B cell (primary cell): Measurements from ENCODE around the gene BTN3A1. TPM values are rescaled to one million over a fixed set of nuclear protein-coding genes. Genes with fewer than 3 reads are reported as not detected.
"Not testable (repeated sequence)": the region's sequence is repeated elsewhere in the genome, so short reads cannot be mapped to it uniquely, and the experiment has no call there.

Experiments
- ATAC-seq: fragments of 200-7000 bp; cut with Tn5 transposase; one replicate; pipeline ENCODE4 v1.10.0; 2021; ENCODE audit warnings: low read depth, mild to moderate bottlenecking, moderate number of reproducible peaks, moderate library complexity
- CTCF ChIA-PET: fragments of 350-600 bp; sonication (Branson Sonifier 250); formaldehyde crosslinking; loops from one replicate; lab custom pipeline; 2021; ENCODE audit warnings: antibody characterized with exemption, inconsistent platforms; lab: Charles Lee
- POLR2A ChIA-PET: fragments of 350-600 bp; sonication (Branson Sonifier 250); formaldehyde crosslinking; loops from one replicate; lab custom pipeline; 2021; ENCODE audit warnings: antibody characterized with exemption; lab: Charles Lee
- DNase-seq: peaks from one replicate; pipeline ENCODE4 v3.0.0; 2013
- H2AFZ ChIP-seq: 2 replicates; pipeline ENCODE4 v1.6.1; 2012; ENCODE audit warnings: mild to moderate bottlenecking, low read depth, low read length; ENCODE audit not compliant: insufficient read depth, poor library complexity, severe bottlenecking
- H3K27ac ChIP-seq, 2 donors: 1 replicate in 1 of 2; 2 replicates in 1 of 2; pipeline ENCODE4 v1.5.1; 2012 to 2013; ENCODE audit warnings: low read length in 2 of 2, mild to moderate bottlenecking in 2 of 2, moderate library complexity in 1 of 2
- H3K27me3 ChIP-seq, 4 experiments: fragments of 200-600 bp in 1 of 4; sonication (generic) in 1 of 4; replicated peaks in 1 of 4; 1 replicate in 2 of 4; 2 replicates in 2 of 4; pipeline versions ENCODE4 v1.6.1 to v1.7.0; 2013 to 2016; ENCODE audit warnings: low read length in 3 of 4, mild to moderate bottlenecking in 2 of 4, mixed read lengths in 1 of 4, moderate library complexity in 1 of 4; ENCODE audit not compliant: insufficient read depth in 4 of 4, control insufficient read depth in 3 of 4; ENCODE audit errors: control extremely low read depth in 1 of 4
- H3K36me3 ChIP-seq, 2 experiments: replicated peaks in 1 of 2; 1 replicate in 1 of 2; 2 replicates in 1 of 2; pipeline versions ENCODE4 v1.6.1 to v1.7.1; 2013; ENCODE audit warnings: low read length in 1 of 2; ENCODE audit not compliant: insufficient read depth in 2 of 2, control insufficient read depth in 1 of 2; ENCODE audit errors: control extremely low read depth in 1 of 2, extremely low read depth in 1 of 2
- H3K4me1 ChIP-seq, 2 donors: fragments of 200-600 bp in 1 of 2; sonication (generic) in 1 of 2; 1 replicate in 1 of 2; 2 replicates in 1 of 2; pipeline versions ENCODE4 v1.5.1 to v1.6.1; 2013 to 2017; ENCODE audit warnings: low read length in 2 of 2; ENCODE audit not compliant: control insufficient read depth in 2 of 2, insufficient read depth in 2 of 2
- H3K4me2 ChIP-seq: replicated peaks from 2 replicates; pipeline ENCODE3; 2012; ENCODE audit warnings: mild to moderate bottlenecking, low read depth, low read length; ENCODE audit not compliant: poor library complexity, severe bottlenecking
- H3K4me3 ChIP-seq, 5 experiments: fragments of 200-600 bp in 1 of 5; sonication (generic) in 1 of 5; 1 replicate in 3 of 5; 2 replicates in 2 of 5; pipeline versions ENCODE4 v1.5.1 to v1.7.0; 2011 to 2016; ENCODE audit warnings: low read length in 4 of 5, mild to moderate bottlenecking in 4 of 5, low read depth in 2 of 5, control low read depth in 1 of 5, moderate library complexity in 1 of 5; ENCODE audit not compliant: insufficient read depth in 1 of 5; ENCODE audit errors: control extremely low read depth in 1 of 5, extremely low read depth in 1 of 5
- H3K79me2 ChIP-seq: fragments of 200-600 bp; sonication (generic); one replicate; pipeline ENCODE4 v1.6.0; 2016; ENCODE audit warnings: low read length; ENCODE audit not compliant: control insufficient read depth, insufficient read depth
- H3K9ac ChIP-seq: fragments of 200-600 bp; sonication (generic); 2 replicates; pipeline ENCODE4 v1.6.1; 2017; ENCODE audit warnings: mild to moderate bottlenecking, low read length, moderate library complexity
- H3K9me3 ChIP-seq, 3 donors: one replicate each; pipeline versions ENCODE4 v1.6.1 to v1.7.1; 2013; ENCODE audit warnings: low read length in 2 of 3; ENCODE audit not compliant: control insufficient read depth in 2 of 3, insufficient read depth in 1 of 3; ENCODE audit errors: control extremely low read depth in 1 of 3
- H4K20me1 ChIP-seq: 2 replicates; pipeline ENCODE4 v1.6.0; 2012; ENCODE audit warnings: mild to moderate bottlenecking, low read length; ENCODE audit not compliant: insufficient read depth, control insufficient read depth, poor library complexity, severe bottlenecking
- H3K27ac Mint-ChIP-seq: one replicate; pipeline ENCODE4 v1.8.0; 2021; ENCODE audit warnings: mixed read lengths
- H3K27me3 Mint-ChIP-seq: one replicate; pipeline ENCODE4 v1.8.0; 2021; ENCODE audit warnings: mixed read lengths
- H3K4me1 Mint-ChIP-seq: one replicate; pipeline ENCODE4 v1.8.0; 2021; ENCODE audit warnings: mixed read lengths
- H3K4me3 Mint-ChIP-seq: one replicate; pipeline ENCODE4 v1.8.0; 2021; ENCODE audit warnings: mixed read lengths
- H3K9me3 Mint-ChIP-seq: one replicate; pipeline ENCODE4 v1.8.0; 2022; ENCODE audit warnings: mixed read lengths; ENCODE audit not compliant: insufficient read depth
- EZH2 ChIP-seq: IDR thresholded peaks from 2 replicates; pipeline ENCODE4 v1.6.1; 2012; ENCODE audit warnings: borderline replicate concordance, low read depth, mild to moderate bottlenecking, moderate library complexity, low read length; ENCODE audit not compliant: insufficient read depth, poor library complexity, severe bottlenecking
- WGBS: methylation state at CpG from one replicate; pipeline ENCODE4 v1.1.5; 2013; ENCODE audit warnings: missing lambda C conversion rate; ENCODE audit not compliant: insufficient coverage; 5-methylcytosine and 5-hydroxymethylcytosine counted together
- intact Hi-C: fragments of 100-400 bp; cut with micrococcal nuclease; formaldehyde crosslinking; loops from one replicate; pipeline ENCODE4 v1.10.0; 2022
- polyA plus RNA-seq: library from polyadenylated mRNA; depleted of rRNA; stranded (reverse); fragments of >200 nt; gene quantifications from 2 replicates; pipeline ENCODE4 v1.2.3, GENCODE V29; 2012
- total RNA-seq, 2 donors: library from RNA; stranded (reverse); fragments of 120-200 nt in 1 of 2; gene quantifications; 1 replicate in 1 of 2; 2 replicates in 1 of 2; pipeline versions ENCODE4 v1.2.3 to v1.2.4, GENCODE V29; 2013 to 2022
- TF ChIP-seq, protein P1 (sequence below): fragments of 200-600 bp; IDR thresholded peaks from one replicate; pipeline ENCODE4 v1.8.0; 2022; ENCODE audit warnings: antibody characterized with exemption, mild to moderate bottlenecking

Gene BTN3A1
- total and polyA plus RNA-seq, 2 donors (not counting 1 experiment from before 2014, with no cell fraction given) = 133 to 175 TPM

DNA sequence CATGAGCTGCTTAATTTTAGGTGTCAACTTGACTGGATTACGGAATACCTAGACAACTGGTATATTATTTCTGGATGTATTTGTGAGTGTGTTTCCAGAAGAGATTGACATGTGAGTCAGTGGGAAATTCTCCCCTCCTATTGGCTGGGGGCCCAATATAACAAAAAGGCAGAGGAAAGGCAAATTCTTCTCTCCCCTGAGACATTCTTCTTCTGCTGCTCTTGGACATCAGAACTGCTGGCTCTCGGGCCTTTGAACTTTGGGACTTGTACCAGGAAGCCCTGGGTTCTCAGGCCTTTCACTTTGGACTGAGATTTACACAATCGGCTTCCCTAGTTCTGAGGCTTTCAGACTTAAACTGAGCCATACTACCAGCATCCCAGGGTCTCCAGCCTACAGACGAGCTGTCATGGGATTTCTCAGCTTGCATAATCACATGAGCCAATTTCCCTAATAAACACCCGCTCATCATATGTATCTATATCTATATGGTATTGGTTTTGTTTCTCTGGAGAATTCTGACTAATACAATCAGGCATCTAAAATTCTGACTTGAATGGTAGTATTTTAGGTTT, 30.6 kb downstream of the BTN3A1 start:
- 100% methylated on average over 2 of the region's 5 CpGs for WGBS
- Histone ChIP-seq H3K27me3 (no peaks in the 10 kb centered on the region), H4K20me1 (no peaks in the 10 kb centered on the region), H2AFZ (no peak overlapping the region), H3K9ac (no peak overlapping the region), H3K4me1 (no peaks in the 10 kb centered on the region), H3K36me3 (no peaks in the 10 kb centered on the region), H3K4me2 (no peak overlapping the region), H3K79me2 (no peaks in the 10 kb centered on the region), H3K4me3 (no peak overlapping the region), H3K9me3 (peaks cover 0 to 5% (median 4%) of the 10 kb centered on the region in 3 donors), H3K27ac (no peak overlapping the region)
- ChIA-PET POLR2A (no interaction called here), CTCF (no interaction called here)
- intact Hi-C loops = no loop called here
- no peak for DNase-seq
- no peak for ATAC-seq
- Mint-ChIP-seq H3K9me3 (peaks cover 8% of the 10 kb centered on the region), H3K27ac (no peak overlapping the region), H3K27me3 (no peaks in the 10 kb centered on the region), H3K4me1 (no peaks in the 10 kb centered on the region), H3K4me3 (no peak overlapping the region)
- TF ChIP-seq, protein P1, sequence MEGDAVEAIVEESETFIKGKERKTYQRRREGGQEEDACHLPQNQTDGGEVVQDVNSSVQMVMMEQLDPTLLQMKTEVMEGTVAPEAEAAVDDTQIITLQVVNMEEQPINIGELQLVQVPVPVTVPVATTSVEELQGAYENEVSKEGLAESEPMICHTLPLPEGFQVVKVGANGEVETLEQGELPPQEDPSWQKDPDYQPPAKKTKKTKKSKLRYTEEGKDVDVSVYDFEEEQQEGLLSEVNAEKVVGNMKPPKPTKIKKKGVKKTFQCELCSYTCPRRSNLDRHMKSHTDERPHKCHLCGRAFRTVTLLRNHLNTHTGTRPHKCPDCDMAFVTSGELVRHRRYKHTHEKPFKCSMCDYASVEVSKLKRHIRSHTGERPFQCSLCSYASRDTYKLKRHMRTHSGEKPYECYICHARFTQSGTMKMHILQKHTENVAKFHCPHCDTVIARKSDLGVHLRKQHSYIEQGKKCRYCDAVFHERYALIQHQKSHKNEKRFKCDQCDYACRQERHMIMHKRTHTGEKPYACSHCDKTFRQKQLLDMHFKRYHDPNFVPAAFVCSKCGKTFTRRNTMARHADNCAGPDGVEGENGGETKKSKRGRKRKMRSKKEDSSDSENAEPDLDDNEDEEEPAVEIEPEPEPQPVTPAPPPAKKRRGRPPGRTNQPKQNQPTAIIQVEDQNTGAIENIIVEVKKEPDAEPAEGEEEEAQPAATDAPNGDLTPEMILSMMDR = no peak
- TF ChIP-seq EZH2 = no peak

GRCh38 chr6:26433680-26434079, 31.6 kb downstream of the BTN3A1 start:
- H3K27ac ChIP-seq, H3K9me3 ChIP-seq, H3K4me2 ChIP-seq, H3K27me3 ChIP-seq, POLR2A ChIA-PET, H3K27ac Mint-ChIP-seq, H3K4me1 Mint-ChIP-seq, H3K79me2 ChIP-seq, H3K4me1 ChIP-seq, H3K4me3 ChIP-seq, H3K27me3 Mint-ChIP-seq, DNase-seq, H3K9me3 Mint-ChIP-seq, H3K9ac ChIP-seq, H3K36me3 ChIP-seq, H3K4me3 Mint-ChIP-seq, CTCF ChIA-PET, H4K20me1 ChIP-seq, ATAC-seq, intact Hi-C loops, H2AFZ ChIP-seq: not testable (repeated sequence)
- 100% methylated on average over 1 of the region's 8 CpGs for WGBS
